ENCODE measurements around the gene ALDH16A1.

DNA sequence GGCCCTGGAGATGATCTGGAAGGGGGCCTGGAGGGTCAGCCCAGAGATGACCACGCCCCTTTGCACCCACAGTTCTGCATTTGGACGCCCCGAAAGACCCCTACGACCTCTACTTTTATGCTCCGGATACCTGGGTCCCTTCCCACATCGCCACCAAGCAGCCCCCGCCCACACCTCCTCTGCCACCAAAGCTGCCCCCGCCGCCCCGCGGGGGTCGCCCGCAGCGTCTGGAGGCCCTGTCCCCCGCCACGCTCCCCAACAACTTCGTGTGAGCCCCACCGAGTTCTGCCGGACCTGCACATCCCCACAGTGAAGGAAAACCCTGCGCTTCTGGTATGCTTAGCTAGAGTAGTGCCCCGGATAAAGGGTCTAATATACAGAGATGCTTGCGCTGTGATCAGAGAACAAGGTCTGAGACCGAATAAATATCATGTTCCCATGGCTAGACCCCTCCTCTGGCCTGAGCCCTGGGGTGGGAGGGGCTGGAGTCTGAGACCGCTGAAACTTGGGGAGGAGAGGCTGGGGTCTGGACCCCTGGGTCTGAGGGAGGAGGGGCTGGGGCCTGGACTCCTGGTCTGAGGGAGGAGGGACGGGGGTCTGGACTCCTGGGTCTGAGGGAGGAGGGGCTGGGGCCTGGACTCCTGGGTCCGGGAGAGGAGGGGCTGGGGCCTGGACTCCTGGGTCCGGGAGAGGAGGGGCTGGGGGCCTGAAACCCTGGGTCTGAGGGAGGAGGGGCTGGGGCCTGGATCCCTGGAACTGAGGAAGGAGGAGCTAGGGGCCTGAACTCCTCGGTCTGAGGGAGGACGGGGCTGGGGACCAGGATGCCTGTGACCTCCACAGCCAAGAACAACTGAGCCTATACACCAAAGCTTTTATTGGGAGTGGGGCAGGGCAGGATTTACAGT is 24.2 kb upstream of the ALDH16A1 start:
- TF ChIP-seq, protein P1, sequence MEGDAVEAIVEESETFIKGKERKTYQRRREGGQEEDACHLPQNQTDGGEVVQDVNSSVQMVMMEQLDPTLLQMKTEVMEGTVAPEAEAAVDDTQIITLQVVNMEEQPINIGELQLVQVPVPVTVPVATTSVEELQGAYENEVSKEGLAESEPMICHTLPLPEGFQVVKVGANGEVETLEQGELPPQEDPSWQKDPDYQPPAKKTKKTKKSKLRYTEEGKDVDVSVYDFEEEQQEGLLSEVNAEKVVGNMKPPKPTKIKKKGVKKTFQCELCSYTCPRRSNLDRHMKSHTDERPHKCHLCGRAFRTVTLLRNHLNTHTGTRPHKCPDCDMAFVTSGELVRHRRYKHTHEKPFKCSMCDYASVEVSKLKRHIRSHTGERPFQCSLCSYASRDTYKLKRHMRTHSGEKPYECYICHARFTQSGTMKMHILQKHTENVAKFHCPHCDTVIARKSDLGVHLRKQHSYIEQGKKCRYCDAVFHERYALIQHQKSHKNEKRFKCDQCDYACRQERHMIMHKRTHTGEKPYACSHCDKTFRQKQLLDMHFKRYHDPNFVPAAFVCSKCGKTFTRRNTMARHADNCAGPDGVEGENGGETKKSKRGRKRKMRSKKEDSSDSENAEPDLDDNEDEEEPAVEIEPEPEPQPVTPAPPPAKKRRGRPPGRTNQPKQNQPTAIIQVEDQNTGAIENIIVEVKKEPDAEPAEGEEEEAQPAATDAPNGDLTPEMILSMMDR (IDR thresholded peaks at IDR 0.05; ENCODE audit: low read depth, low read length, poor library complexity, severe bottlenecking), result no peak
- no peak for TF ChIP-seq EZH2phosphoT487 (IDR thresholded peaks at IDR 0.05; ENCODE audit: borderline replicate concordance, low read length)

All from DOHH2 (cell line).